Frontal cortex (tissue), 4 donors: ENCODE data around the gene FGF3. TPM values are rescaled to one million over a fixed set of nuclear protein-coding genes. Genes with fewer than 3 reads are reported as not detected.
A peak's percentile ranks its signal among the peaks of the same experiment; 100 is the strongest.

Experiments
- DNase-seq, 2 donors: peaks; one replicate each; pipeline ENCODE4 v3.0.0; 2012; ENCODE audit warnings: low spot score in 2 of 2
- FAIRE-seq: peaks from 2 replicates; lab custom pipeline; 2012; peaks lifted over from hg19 to GRCh38; lab: Jason Lieb, UNC
- total RNA-seq: library from RNA; depleted of rRNA; stranded (reverse); fragments of >200 nt; gene quantifications from one replicate; pipeline ENCODE4 v1.2.3, GENCODE V29; 2014
- donor health status: control.
- donor health status: control.
- donor health status: control.

The FGF3 gene
- total RNA-seq, 1 donor from 2014 or later: not detected

GRCh38 chr11:69826773-69827172, 7.6 kb upstream of the FGF3 start:
- FAIRE-seq: no peak
- no peak for DNase-seq

GRCh38 chr11:69825941-69826340, 6.7 kb upstream of the FGF3 start:
- DNase-seq: no peak
- no peak for FAIRE-seq

- DNase-seq (no peak), FAIRE-seq (no peak)
These were observed 6.0 kb upstream of the FGF3 start for GRCh38 chr11:69825037-69825834.

- FAIRE-seq: no peak
- DNase-seq: no peak
These were observed 4.5 kb upstream of the FGF3 start for GRCh38 chr11:69823641-69824265.

GRCh38 chr11:69822676-69823494, 3.7 kb upstream of the FGF3 start:
- FAIRE-seq (no peak), DNase-seq (no peak)

GRCh38 chr11:69821511-69822040, 2.4 kb upstream of the FGF3 start:
- FAIRE-seq (no peak), DNase-seq (no peak)

GRCh38 chr11:69820441-69820840, 1.2 kb upstream of the FGF3 start:
- FAIRE-seq (no peak), DNase-seq (no peak)

GRCh38 chr11:69819541-69820070, 390 bp upstream of the FGF3 start:
- FAIRE-seq (no peak), DNase-seq (no peak)

- FAIRE-seq: no peak
- no peak for DNase-seq
These were observed 999 bp downstream of the FGF3 start for GRCh38 chr11:69818231-69818602.

- no peak for FAIRE-seq
- peak in 1 of 2 donors; percentile 45 for DNase-seq
These were observed 1.7 kb downstream of the FGF3 start for GRCh38 chr11:69817265-69818230.

- DNase-seq (no peak), FAIRE-seq (no peak)
These were observed 2.5 kb downstream of the FGF3 start for GRCh38 chr11:69816671-69817070.

- DNase-seq (no peak), FAIRE-seq (no peak)
These were observed 3.2 kb downstream of the FGF3 start for GRCh38 chr11:69815973-69816372.

- FAIRE-seq: no peak
- DNase-seq: no peak
These were observed 4.3 kb downstream of the FGF3 start for GRCh38 chr11:69814902-69815301.

GRCh38 chr11:69814411-69814810, 4.8 kb downstream of the FGF3 start:
- no peak for DNase-seq
- FAIRE-seq: no peak

- DNase-seq: no peak
- FAIRE-seq: no peak
These were observed 5.4 kb downstream of the FGF3 start for GRCh38 chr11:69813839-69814238.

GRCh38 chr11:69812946-69813345, 6.3 kb downstream of the FGF3 start:
- no peak for FAIRE-seq
- no peak for DNase-seq

- DNase-seq (no peak), FAIRE-seq (no peak)
These were observed 7.0 kb downstream of the FGF3 start for GRCh38 chr11:69812256-69812655.

GRCh38 chr11:69811431-69811830, 7.8 kb downstream of the FGF3 start:
- FAIRE-seq (no peak), DNase-seq (no peak)
